ENCODE measurements around the gene C1QC.

The C1QC gene

DNA sequence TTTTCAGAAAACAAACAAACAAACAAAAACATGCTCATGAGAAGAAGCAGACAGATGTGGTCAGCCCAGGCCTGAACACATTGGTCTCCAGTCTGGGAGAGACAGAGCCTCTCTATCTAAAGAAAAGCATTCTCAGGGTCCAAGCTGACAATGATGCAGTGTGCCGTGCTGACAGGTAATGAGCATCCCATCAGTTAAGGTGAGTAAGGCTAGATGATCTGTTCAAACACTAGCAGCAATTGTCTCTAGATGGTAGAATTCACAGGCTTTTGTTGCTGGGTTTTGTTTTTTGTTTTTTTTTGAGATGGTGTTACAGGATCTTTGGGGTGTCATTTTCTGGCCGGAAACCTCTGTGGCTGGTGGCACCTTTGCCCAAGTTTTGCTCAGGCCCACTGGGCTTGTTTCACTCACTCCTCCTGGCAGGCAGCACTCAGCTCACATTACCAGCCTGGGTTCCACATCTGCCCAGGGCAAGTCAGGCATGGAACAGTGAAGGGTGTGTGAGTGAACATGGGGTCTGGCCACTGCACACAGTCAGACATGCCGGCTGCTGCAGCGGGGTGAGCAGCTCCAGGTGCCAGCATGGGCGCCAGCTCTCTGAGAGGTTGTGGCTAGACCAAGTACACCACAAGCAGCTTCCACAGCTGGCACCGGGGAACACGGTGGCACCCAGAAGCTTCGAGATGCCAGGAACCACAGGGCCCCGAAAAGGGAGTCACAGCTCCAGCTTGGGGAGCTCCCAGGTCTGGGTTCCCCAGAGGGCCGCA lies 9.6 kb upstream of the C1QC start:
- 92 to 93% methylated on average over 10 of the region's 10 CpGs for WGBS, 2 experiments
- Histone ChIP-seq H3K4me3 (ENCODE audit: insufficient read depth, low read depth, low read length) (no peak overlapping the region), H3K36me3 (ENCODE audit: control insufficient read depth, insufficient read depth, low read length) (no peaks in the 10 kb centered on the region), H3K4me1 (ENCODE audit: control insufficient read depth, insufficient read depth, low read length) (peaks cover 11% of the 10 kb centered on the region), H3K27ac (ENCODE audit: insufficient read depth, low read depth, low read length, poor library complexity, severe bottlenecking) (no peak overlapping the region), H3K27me3 (ENCODE audit: control insufficient read depth, insufficient read depth, low read length, poor library complexity, severe bottlenecking) (no peaks in the 10 kb centered on the region), H3K9me3 (ENCODE audit: control insufficient read depth, low read length) (no peaks in the 10 kb centered on the region)

DNA sequence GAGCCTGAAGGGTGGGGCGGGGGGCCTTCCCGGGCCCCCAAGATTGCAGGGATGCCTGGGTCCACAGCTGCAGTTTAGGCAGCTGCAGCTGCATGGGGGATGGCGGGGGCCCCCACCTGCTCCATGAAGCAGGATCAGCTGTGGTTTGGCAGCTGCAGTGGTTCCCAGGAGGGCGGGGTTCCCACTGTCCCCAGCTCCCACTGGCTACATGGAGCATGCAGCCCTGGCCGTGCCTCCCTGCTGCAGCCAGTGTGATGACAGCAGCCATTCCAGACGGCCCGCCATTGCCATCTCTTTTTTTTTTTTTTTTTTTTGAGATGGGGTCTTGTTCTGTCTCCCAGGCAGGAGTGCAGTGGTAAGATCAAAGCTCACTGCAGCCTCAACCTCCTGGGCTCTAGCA lies 8.0 kb upstream of the C1QC start:
- no peaks in the 10 kb centered on the region for H3K9me3 ChIP-seq (ENCODE audit: control insufficient read depth, low read length)
- H3K27me3 ChIP-seq (ENCODE audit: control insufficient read depth, insufficient read depth, low read length, poor library complexity, severe bottlenecking), result no peaks in the 10 kb centered on the region
- H3K4me1 ChIP-seq (ENCODE audit: control insufficient read depth, insufficient read depth, low read length), result peaks cover under 1% of the 10 kb centered on the region
- H3K27ac ChIP-seq (ENCODE audit: insufficient read depth, low read depth, low read length, poor library complexity, severe bottlenecking), result no peak overlapping the region
- no peaks in the 10 kb centered on the region for H3K36me3 ChIP-seq (ENCODE audit: control insufficient read depth, insufficient read depth, low read length)
- WGBS, 2 experiments, result 83 to 89% methylated on average over 7 of the region's 7 CpGs
- no peak overlapping the region for H3K4me3 ChIP-seq (ENCODE audit: insufficient read depth, low read depth, low read length)

GRCh38 chr1:22636353-22636752 lies 7.1 kb upstream of the C1QC start, which contains the start of gene C1QA:
Gene C1QA (plus strand): TSS chr1:22636628. CDS start chr1:22637617, 989 bp downstream.
- H3K27ac ChIP-seq (ENCODE audit: insufficient read depth, low read depth, low read length, poor library complexity, severe bottlenecking), result no peak within 1 kb of the TSS
- no peaks in the 10 kb centered on the region for H3K4me1 ChIP-seq (ENCODE audit: control insufficient read depth, insufficient read depth, low read length)
- H3K9me3 ChIP-seq (ENCODE audit: control insufficient read depth, low read length), result no peaks in the 10 kb centered on the region
- WGBS, 2 experiments, result 88 to 93% methylated on average over 5 of the region's 5 CpGs
- H3K36me3 ChIP-seq (ENCODE audit: control insufficient read depth, insufficient read depth, low read length), result no peaks in the 10 kb centered on the region
- no peak within 1 kb of the TSS for H3K4me3 ChIP-seq (ENCODE audit: insufficient read depth, low read depth, low read length)
- no peaks in the 10 kb centered on the region for H3K27me3 ChIP-seq (ENCODE audit: control insufficient read depth, insufficient read depth, low read length, poor library complexity, severe bottlenecking)

DNA sequence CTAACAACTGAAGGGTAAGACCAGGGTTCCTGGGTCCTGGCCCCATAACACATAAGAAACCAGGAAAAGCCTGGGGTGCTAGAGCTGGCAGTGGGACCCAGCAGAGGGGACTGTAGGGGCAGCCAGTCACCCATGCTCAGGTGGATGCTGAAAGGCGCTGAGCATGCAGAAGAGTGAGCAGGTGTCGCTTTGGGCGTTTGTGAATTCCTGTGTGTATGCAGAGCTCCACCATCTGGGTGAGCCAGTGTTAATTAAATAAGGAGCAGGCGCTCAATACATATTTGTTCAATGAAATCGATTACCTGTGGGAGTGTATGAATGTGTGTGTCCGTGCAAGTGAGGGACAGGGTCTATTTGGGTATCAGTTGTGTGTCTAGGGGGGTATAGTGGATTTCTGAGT lies 6.5 kb upstream of the C1QC start:
- H3K27ac ChIP-seq (ENCODE audit: insufficient read depth, low read depth, low read length, poor library complexity, severe bottlenecking), result no peak overlapping the region
- no peaks in the 10 kb centered on the region for H3K27me3 ChIP-seq (ENCODE audit: control insufficient read depth, insufficient read depth, low read length, poor library complexity, severe bottlenecking)
- no peaks in the 10 kb centered on the region for H3K9me3 ChIP-seq (ENCODE audit: control insufficient read depth, low read length)
- H3K36me3 ChIP-seq (ENCODE audit: control insufficient read depth, insufficient read depth, low read length), result no peaks in the 10 kb centered on the region
- H3K4me1 ChIP-seq (ENCODE audit: control insufficient read depth, insufficient read depth, low read length), result no peaks in the 10 kb centered on the region
- H3K4me3 ChIP-seq (ENCODE audit: insufficient read depth, low read depth, low read length), result no peak overlapping the region
- 89 to 90% methylated on average over 6 of the region's 6 CpGs for WGBS, 2 experiments

DNA sequence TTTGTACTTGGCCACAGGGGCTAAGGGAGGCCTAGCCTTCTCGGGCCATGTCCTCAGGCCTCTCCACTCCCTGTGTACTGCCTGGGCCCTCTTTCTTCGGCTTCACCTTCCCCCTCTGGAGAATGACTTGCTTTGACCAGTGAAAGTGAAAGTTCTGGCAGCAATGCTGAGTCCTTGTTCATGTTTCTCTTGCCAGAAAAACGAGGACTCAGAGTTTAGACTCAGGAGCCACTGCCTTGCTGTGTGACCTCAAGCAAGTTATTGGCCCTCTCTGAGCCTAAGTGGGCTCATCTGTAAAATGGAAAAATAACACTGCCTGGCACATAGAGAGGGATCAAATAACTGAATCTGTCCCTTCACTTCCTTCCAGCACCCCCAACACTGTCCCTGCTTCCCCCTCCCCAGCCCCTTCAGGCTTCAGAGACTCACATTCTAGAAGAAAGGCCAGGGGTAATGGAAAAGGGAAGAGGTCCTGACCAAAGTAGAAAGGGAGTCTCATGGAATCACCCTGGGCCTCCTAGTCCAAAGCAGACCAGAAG lies 5.5 kb upstream of the C1QC start:
- H3K36me3 ChIP-seq (ENCODE audit: control insufficient read depth, insufficient read depth, low read length), result no peaks in the 10 kb centered on the region
- H3K4me1 ChIP-seq (ENCODE audit: control insufficient read depth, insufficient read depth, low read length), result no peaks in the 10 kb centered on the region
- H3K27me3 ChIP-seq (ENCODE audit: control insufficient read depth, insufficient read depth, low read length, poor library complexity, severe bottlenecking), result no peaks in the 10 kb centered on the region
- no peak overlapping the region for H3K4me3 ChIP-seq (ENCODE audit: insufficient read depth, low read depth, low read length)
- no peak overlapping the region for H3K27ac ChIP-seq (ENCODE audit: insufficient read depth, low read depth, low read length, poor library complexity, severe bottlenecking)
- H3K9me3 ChIP-seq (ENCODE audit: control insufficient read depth, low read length), result no peaks in the 10 kb centered on the region
- WGBS, 2 experiments, result 79 to 83% methylated on average over 3 of the region's 3 CpGs

- no peak overlapping the region for H3K27ac ChIP-seq (ENCODE audit: insufficient read depth, low read depth, low read length, poor library complexity, severe bottlenecking)
- H3K36me3 ChIP-seq (ENCODE audit: control insufficient read depth, insufficient read depth, low read length), result no peaks in the 10 kb centered on the region
- no peaks in the 10 kb centered on the region for H3K9me3 ChIP-seq (ENCODE audit: control insufficient read depth, low read length)
- H3K27me3 ChIP-seq (ENCODE audit: control insufficient read depth, insufficient read depth, low read length, poor library complexity, severe bottlenecking), result no peaks in the 10 kb centered on the region
- no peak overlapping the region for H3K4me3 ChIP-seq (ENCODE audit: insufficient read depth, low read depth, low read length)
- WGBS, 2 experiments, result 93% methylated on average over 23 of the region's 23 CpGs
- H3K4me1 ChIP-seq (ENCODE audit: control insufficient read depth, insufficient read depth, low read length), result no peaks in the 10 kb centered on the region
Measured at GRCh38 chr1:22638476-22639234, 4.8 kb upstream of the C1QC start.

GRCh38 chr1:22639286-22639685 lies 4.1 kb upstream of the C1QC start:
- WGBS, 2 experiments, result 41 to 42% methylated on average over 8 of the region's 8 CpGs
- H3K4me3 ChIP-seq (ENCODE audit: insufficient read depth, low read depth, low read length), result no peak overlapping the region
- no peaks in the 10 kb centered on the region for H3K27me3 ChIP-seq (ENCODE audit: control insufficient read depth, insufficient read depth, low read length, poor library complexity, severe bottlenecking)
- no peaks in the 10 kb centered on the region for H3K9me3 ChIP-seq (ENCODE audit: control insufficient read depth, low read length)
- no peaks in the 10 kb centered on the region for H3K36me3 ChIP-seq (ENCODE audit: control insufficient read depth, insufficient read depth, low read length)
- no peak overlapping the region for H3K27ac ChIP-seq (ENCODE audit: insufficient read depth, low read depth, low read length, poor library complexity, severe bottlenecking)
- H3K4me1 ChIP-seq (ENCODE audit: control insufficient read depth, insufficient read depth, low read length), result no peaks in the 10 kb centered on the region

DNA sequence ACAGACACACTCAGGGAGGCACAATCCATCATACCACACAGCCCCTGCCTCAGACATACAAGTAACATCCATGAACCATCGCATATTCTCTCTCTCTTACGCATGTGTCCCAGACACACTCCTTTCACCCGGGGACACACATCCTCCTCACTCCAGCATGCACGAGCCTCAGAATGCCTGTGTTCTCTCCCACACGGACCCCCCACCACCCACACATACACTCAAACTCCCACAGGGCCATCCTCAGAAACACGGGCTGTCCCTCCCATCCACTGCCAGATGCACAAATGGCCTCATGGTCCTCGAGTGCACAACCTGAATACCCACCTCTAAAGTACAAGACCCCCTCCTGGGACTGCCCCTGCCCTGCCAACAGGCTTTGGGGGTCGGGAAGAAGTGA lies 2.2 kb upstream of the C1QC start:
- Histone ChIP-seq H3K4me1 (ENCODE audit: control insufficient read depth, insufficient read depth, low read length) (no peaks in the 10 kb centered on the region), H3K36me3 (ENCODE audit: control insufficient read depth, insufficient read depth, low read length) (no peaks in the 10 kb centered on the region), H3K9me3 (ENCODE audit: control insufficient read depth, low read length) (no peaks in the 10 kb centered on the region), H3K27ac (ENCODE audit: insufficient read depth, low read depth, low read length, poor library complexity, severe bottlenecking) (no peak overlapping the region), H3K4me3 (ENCODE audit: insufficient read depth, low read depth, low read length) (no peak overlapping the region), H3K27me3 (ENCODE audit: control insufficient read depth, insufficient read depth, low read length, poor library complexity, severe bottlenecking) (no peaks in the 10 kb centered on the region)
- WGBS, 2 experiments, result 83 to 84% methylated on average over 8 of the region's 8 CpGs

DNA sequence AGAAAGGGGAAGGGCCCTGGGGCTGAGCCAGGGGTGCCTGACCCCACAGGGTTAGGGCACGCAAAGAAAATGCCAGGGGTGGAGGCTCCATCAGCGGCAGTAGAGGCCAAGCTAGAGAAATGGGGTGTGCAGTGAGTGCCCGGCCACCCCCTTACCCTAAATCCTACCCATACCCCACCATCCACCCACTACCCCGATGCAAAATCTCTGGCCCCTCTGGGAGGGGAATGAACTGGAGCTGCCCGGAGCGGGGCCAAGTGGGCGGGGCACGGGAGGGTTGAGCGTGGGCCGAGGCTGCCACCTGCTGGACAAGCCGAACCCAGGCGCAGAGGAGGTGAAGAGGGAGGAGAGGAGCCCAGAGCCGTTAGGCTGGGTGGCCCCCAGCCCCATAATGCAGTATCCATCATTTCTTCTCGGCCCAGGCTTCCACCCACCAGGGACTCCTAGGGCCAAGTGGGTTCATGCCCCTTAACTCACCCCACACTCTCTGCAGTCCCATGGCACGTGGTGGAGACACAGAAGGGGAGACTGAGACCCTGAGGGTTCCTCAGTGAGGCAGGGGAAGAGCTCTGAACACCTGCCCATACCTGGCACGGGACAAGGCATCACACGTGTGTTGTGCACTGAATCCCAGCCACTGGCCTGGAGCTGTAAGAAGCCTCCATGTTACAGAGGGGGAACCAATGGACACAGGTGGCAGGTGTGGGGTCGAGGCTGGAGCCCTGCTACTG lies 1.4 kb upstream of the C1QC start:
- Histone ChIP-seq H3K9me3 (ENCODE audit: control insufficient read depth, low read length) (no peaks in the 10 kb centered on the region), H3K4me1 (ENCODE audit: control insufficient read depth, insufficient read depth, low read length) (no peaks in the 10 kb centered on the region), H3K27me3 (ENCODE audit: control insufficient read depth, insufficient read depth, low read length, poor library complexity, severe bottlenecking) (no peaks in the 10 kb centered on the region), H3K36me3 (ENCODE audit: control insufficient read depth, insufficient read depth, low read length) (no peaks in the 10 kb centered on the region), H3K27ac (ENCODE audit: insufficient read depth, low read depth, low read length, poor library complexity, severe bottlenecking) (no peak overlapping the region), H3K4me3 (ENCODE audit: insufficient read depth, low read depth, low read length) (no peak overlapping the region)
- WGBS, 2 experiments, result 20 to 21% methylated on average over 18 of the region's 18 CpGs

- no peaks in the 10 kb centered on the region for H3K4me1 ChIP-seq (ENCODE audit: control insufficient read depth, insufficient read depth, low read length)
- no peaks in the 10 kb centered on the region for H3K27me3 ChIP-seq (ENCODE audit: control insufficient read depth, insufficient read depth, low read length, poor library complexity, severe bottlenecking)
- no peak overlapping the region for H3K4me3 ChIP-seq (ENCODE audit: insufficient read depth, low read depth, low read length)
- no peaks in the 10 kb centered on the region for H3K36me3 ChIP-seq (ENCODE audit: control insufficient read depth, insufficient read depth, low read length)
- no peaks in the 10 kb centered on the region for H3K9me3 ChIP-seq (ENCODE audit: control insufficient read depth, low read length)
- 89 to 90% methylated on average over 12 of the region's 12 CpGs for WGBS, 2 experiments
- no peak overlapping the region for H3K27ac ChIP-seq (ENCODE audit: insufficient read depth, low read depth, low read length, poor library complexity, severe bottlenecking)
Measured at GRCh38 chr1:22643928-22644327, 495 bp downstream of the C1QC start.
